RKO (cell line): ENCODE measurements around the gene APP.
"Not testable (repeated sequence)": the region's sequence is repeated elsewhere in the genome, so short reads cannot be mapped to it uniquely, and the experiment has no call there.

Source experiments
- DNase-seq: peaks from one replicate; pipeline ENCODE4 v3.0.0-alpha.2; 2016; ENCODE audit warnings: low spot score

Gene APP

GRCh38 chr21:26019236-26019635 is 151.3 kb downstream of the APP start:
- DNase-seq, result no peak

GRCh38 chr21:26013970-26014369 is 156.6 kb downstream of the APP start:
- DNase-seq, result no peak

- DNase-seq, result not testable (repeated sequence)
Observed at GRCh38 chr21:26012482-26012881, 158.1 kb downstream of the APP start.

GRCh38 chr21:26011292-26011940 is 159.2 kb downstream of the APP start:
- DNase-seq, result no peak

GRCh38 chr21:26007951-26008498 is 162.5 kb downstream of the APP start:
- no peak for DNase-seq

GRCh38 chr21:26005464-26005863 is 165.1 kb downstream of the APP start:
- DNase-seq, result no peak

GRCh38 chr21:26003404-26003803 is 167.2 kb downstream of the APP start:
- DNase-seq, result no peak

GRCh38 chr21:26001356-26001755 is 169.2 kb downstream of the APP start:
- no peak for DNase-seq

- no peak for DNase-seq
Observed at GRCh38 chr21:25999921-26000582, 170.5 kb downstream of the APP start.

- no peak for DNase-seq
Observed at GRCh38 chr21:25997788-25998611, 172.6 kb downstream of the APP start.

- no peak for DNase-seq
Observed at GRCh38 chr21:25995278-25995677, 175.3 kb downstream of the APP start.

GRCh38 chr21:25994758-25995163 is 175.8 kb downstream of the APP start:
- DNase-seq, result no peak

GRCh38 chr21:25988738-25989137 is 181.8 kb downstream of the APP start:
- DNase-seq, result no peak

- no peak for DNase-seq
Observed at GRCh38 chr21:25987531-25987930, 183.0 kb downstream of the APP start.

- DNase-seq, result no peak
Observed at GRCh38 chr21:25986928-25987327, 183.6 kb downstream of the APP start.

GRCh38 chr21:25985990-25986389 is 184.6 kb downstream of the APP start:
- DNase-seq, result no peak

- no peak for DNase-seq
Observed at GRCh38 chr21:25984538-25984937, 186.0 kb downstream of the APP start.

- no peak for DNase-seq
Observed at GRCh38 chr21:25983745-25984144, 186.8 kb downstream of the APP start.

- no peak for DNase-seq
Observed at GRCh38 chr21:25980710-25981109, 189.9 kb downstream of the APP start.

- no peak for DNase-seq
Observed at GRCh38 chr21:25979845-25980616, 190.5 kb downstream of the APP start.

GRCh38 chr21:25977068-25977611 is 193.4 kb downstream of the APP start:
- DNase-seq, result no peak

GRCh38 chr21:25974964-25975363 is 195.6 kb downstream of the APP start:
- DNase-seq, result no peak
